ENCODE measurements around the gene MFSD12.
A peak's percentile ranks its signal among the peaks of the same experiment; 100 is the strongest.

The MFSD12 gene

DNA sequence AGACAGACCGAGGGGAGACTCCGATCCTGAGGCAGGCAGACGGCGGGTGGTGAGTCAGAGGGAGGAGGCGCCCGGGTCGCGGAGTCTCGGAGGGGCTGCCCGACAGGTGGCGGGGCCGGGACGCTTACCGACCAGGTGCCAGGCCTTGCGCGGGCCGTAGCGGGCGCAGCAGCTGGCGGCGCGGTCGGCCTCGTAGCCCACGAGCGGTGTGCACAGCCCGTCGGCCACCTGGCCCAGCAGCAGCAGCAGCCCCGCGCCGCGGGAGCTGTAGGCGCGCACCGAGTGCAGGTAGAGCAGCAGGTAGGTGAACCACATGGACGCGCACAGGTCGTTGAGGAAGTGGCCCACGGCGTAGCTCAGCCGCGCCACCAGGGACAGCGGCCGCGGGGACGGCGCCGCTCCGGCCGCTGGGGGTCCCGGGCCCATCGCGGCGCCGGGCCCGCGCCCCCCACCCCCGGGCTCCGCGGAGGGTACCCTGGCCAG lies 367 bp downstream of the MFSD12 start:
- peak; percentile 49 for DNase-seq (ENCODE audit: low read depth, low spot score)

DNA sequence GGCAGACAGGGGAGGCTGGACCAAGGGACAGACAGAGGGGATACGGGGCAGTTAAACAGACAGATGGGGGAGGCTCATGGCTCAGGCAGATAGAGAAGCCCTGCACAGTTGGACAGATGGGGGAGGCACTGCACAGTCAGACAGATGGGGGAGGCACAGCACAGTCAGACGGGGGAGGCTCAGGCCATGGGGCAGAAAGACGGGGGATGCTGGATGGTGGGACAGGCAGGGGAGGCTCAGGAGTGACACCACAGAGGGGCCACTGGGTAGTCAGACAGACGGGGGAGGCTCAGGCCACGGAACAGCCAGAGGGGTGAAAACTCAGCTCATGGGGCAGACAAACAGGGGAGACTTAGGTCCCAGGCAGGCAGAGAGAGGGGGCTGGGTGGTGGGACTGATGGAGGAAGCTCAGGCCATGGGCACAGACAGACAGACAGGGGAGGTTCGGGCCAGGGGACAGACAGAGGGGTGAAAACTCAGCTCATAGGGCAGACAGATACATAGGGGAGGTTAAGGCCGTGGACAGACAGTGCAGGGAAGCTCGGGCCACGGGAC lies 886 bp downstream of the MFSD12 start:
- DNase-seq (ENCODE audit: low read depth, low spot score): no peak

DNA sequence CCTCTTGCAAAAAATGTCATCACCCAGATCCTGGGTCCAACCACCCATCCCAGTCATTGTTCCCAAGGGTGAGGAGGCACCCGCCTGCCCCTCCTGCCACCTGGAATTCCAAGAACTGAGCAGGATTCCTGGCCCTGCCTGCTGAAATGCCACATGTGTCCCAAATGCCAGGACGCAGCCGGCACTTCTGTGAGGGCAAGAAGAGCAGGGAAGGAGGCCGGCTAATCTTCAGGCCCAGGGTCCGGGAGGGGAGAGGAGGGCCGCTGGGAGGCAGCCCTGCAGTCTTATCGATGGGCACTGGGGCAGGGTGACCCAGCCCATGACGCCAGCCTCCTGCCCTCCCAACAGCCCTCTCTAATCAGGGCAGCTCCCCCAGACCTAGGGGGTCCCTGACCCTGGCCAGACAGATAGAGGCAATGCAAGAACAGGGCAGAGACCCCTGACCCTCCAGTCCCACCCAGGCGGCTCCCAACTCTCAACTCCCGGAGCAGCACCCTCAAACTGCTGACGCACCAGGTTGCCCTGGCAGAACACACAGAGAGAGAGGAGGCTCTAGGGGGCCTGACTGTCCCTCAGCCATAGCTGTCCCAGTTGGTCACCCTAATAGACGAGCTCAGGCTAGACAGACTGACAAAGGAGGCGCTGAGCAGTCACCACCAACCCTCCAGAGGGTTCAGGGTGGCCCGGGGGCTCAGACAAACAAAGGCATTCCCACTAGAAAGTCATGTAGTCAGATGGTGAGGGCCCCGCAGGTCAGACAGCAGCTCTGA lies 1.5 kb downstream of the MFSD12 start:
- no peak for DNase-seq (ENCODE audit: low read depth, low spot score)

DNA sequence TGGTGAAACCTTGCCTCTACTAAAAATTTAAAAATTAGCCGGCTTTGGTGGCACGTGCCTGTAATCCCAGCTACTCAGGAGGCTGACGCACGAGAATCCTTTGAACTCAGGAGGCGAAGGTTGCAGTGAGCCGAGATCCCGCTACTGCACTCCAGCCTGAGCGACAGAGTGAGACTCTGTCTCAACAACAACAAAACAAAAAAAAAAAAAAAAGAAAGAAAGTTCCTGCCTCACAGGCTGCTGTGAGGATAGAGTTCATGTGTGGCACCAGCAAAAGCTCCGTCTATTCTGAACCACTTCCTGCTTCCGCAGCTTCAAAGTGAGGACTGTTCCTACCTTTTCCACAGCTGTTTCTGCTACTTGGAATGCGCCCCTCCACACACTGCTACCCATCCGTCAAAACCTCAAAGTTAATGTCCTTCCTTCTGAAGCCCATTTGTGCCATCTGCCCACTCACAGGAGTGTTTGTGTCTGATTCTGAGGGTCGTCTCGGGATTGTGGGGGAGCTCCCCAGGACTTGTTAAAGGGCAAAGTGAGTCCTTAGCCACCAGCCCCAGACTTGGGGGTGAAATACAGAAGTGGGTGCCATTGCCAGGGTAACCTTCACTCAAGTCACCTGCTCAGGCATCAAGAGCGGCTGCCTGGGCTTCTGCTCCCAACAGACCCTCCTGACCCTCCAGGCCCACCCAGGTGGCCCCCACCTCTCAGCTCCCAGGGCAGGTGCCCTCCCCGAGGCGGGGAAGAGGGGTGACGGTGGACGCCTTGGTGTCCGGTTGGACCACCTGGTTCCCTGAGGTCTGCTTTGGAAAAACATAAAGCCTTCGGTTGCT lies 2.9 kb downstream of the MFSD12 start:
- no peak for DNase-seq (ENCODE audit: low read depth, low spot score)

DNA sequence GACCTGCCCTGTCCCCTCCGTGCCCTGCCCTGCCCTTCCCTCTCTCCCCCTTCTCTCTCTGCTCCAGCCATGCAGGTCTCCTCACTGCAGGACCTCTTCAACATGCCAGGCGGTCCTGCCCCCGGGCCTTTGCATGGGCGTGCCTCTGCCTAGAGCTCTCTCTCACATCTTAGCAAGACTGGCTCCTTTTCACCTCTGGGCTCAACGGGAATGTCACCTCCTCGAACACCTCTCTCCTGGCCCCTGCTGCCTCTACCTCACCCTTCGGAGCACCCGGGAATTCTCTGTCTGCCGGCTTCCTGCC lies 5.6 kb downstream of the MFSD12 start:
- DNase-seq (ENCODE audit: low read depth, low spot score): no peak

DNA sequence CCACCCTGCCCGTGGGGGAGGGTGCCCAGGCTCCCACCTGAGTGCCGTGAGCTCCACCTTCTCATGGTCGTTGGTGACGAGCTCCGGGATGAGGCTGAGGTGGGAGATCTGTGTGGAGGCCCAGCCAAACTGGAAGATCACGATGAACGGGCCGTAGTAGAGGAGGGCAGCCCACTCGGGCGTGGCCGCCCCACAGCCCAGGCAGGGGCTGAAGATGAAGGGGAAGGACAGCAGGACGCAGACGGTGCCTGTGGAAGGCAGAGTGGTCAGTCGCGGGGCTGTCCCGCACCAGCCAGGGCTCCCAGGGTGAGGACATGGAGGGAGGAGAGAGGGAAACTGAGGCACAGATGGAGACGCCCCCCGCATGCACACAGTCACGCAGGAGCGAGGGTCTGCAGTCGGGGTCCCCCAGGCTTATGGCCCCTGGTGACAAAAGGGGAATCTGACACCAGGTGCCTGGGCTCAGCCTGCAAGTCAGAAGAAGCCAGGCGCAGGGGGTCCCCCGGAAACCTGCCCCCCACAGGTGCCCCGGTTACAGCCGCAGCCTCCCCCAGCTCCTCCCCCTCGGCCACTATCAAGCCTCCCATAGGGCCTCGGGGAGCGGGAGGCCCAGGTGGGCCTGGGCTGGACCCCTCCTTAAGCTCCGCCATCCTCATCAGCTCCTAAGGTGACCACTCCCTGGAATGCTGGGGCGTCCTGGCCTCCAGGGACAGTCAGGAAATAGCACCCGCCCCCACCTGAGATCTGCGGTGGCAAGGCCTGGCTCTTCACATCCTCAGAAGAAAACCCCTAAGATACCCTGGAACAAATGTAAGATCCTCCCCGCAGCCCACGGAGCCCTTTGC lies 6.2 kb downstream of the MFSD12 start:
- no peak for DNase-seq (ENCODE audit: low read depth, low spot score)

DNA sequence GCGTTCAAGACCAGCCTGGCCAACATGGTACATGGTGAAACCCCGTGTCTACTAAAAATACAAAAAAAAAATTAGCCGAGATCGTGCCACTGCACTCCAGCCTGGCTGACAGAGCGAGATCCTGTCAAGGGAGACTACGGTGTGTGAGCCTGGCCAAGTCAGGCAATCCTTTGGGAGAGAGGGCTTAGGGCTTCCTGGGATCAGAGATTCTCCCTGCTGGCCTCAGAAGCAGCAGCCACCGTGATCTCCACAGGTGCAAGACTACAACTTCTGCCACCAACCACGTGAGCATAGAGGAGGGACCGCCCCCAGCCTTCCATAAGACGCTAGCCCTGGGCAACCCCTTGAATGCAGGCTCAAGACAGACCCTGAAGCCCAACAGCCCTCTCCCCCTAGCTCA lies 7.6 kb downstream of the MFSD12 start:
- DNase-seq (ENCODE audit: low read depth, low spot score): no peak

DNA sequence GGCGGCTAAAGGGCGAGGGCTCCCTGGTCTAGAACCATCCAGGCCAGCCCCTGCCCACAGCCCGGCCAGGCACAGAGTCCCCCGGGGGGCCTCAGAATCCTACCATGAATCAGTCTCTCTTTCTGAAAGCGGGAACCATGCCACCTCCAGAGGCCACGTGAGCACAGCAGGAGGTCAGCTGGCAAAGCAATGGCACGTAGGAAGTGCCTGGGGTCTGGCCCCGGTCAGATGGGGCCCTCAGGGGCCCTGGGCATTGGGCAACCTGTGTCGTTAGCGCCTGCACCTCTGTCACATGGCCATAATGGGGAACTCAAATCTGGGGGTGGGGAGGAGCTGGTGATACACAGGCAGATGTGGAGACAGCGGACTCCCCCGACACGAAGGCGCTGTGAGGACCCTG lies 8.8 kb downstream of the MFSD12 start:
- DNase-seq (ENCODE audit: low read depth, low spot score): no peak

DNA sequence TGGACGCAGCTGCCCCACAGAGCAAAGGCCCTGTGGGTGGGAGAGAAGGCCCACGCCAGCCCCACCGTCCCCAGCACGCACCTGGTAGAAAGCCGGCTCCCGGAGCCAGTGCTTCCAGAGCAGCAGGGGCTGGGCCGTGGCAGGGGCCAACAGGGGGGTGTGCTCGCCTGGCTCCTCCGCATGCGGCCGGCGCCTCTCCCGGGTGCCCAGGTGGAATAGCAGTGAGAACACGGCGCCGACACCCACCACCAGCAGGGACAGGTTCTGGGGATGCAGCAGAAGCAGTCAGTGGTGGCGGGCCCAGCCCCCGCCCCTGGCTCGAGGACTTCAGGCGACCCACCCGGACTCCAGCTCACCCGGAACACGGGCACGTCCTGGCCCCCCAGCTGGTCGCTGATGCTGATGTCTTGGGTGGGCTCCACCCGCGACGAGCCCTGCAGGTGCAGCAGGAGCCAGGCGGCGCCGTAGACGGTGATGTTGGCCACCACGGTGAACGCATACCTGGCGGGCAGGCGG lies 9.6 kb downstream of the MFSD12 start:
- no peak for DNase-seq (ENCODE audit: low read depth, low spot score)

DNA sequence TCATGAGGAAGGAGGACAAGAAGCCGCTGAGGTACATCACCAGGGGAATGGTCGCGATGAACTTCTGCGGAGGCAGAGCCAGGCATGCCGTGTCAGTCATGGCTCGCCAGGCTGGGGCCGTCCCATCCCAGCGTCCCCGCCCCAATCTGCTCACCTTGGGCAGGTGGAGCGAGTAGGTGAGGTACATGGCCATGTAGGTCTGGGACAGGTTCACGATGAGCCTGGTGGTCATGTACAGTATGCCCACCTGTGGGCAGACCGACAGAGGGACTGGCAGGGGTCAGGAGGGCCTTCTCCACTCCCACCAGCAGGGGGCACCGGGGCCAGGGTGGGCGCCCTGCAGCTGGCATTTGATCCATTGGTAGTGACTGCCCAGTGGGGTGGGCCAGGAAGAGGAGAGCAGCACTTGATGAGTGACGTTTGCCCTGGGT lies 10.1 kb downstream of the MFSD12 start:
- no peak for DNase-seq (ENCODE audit: low read depth, low spot score)

DNA sequence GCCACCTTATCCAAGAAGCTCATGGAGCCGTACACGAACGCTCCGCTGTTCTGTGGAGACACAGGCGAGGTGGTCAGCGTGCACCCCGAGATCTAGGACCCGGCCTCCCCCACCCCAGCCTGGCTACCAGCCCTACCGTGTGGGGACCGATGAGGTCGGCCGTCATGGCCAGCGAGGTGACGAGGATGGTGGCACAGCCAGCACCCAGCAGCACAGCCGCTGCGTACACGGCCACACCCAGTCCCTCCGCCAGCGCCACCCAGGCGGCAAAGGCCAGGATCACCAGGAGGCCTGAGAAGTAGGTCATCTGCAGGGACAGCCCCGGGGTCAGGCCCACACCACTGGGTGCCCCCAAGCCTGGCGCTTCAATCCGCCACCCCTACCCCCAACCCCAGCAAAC lies 11.3 kb downstream of the MFSD12 start:
- no peak for DNase-seq (ENCODE audit: low read depth, low spot score)

DNA sequence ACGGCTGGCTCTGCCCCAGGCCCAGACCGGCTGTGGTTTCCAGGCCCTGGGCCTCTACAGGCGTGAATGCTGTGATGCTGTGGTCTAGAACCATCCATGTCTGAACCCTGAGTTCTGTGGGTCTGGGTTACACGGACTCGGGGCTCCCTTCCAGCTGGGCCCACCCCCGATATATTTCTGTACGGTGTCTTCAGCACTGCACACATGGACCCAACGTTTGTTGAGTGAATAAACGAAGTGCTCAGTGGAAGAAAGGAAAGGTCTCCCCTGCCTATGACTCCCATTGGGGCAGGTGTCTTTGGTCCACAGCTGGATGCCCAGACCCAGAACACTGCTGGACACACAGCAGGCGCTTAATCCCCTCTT lies 11.7 kb downstream of the MFSD12 start:
- DNase-seq (ENCODE audit: low read depth, low spot score): no peak

DNA sequence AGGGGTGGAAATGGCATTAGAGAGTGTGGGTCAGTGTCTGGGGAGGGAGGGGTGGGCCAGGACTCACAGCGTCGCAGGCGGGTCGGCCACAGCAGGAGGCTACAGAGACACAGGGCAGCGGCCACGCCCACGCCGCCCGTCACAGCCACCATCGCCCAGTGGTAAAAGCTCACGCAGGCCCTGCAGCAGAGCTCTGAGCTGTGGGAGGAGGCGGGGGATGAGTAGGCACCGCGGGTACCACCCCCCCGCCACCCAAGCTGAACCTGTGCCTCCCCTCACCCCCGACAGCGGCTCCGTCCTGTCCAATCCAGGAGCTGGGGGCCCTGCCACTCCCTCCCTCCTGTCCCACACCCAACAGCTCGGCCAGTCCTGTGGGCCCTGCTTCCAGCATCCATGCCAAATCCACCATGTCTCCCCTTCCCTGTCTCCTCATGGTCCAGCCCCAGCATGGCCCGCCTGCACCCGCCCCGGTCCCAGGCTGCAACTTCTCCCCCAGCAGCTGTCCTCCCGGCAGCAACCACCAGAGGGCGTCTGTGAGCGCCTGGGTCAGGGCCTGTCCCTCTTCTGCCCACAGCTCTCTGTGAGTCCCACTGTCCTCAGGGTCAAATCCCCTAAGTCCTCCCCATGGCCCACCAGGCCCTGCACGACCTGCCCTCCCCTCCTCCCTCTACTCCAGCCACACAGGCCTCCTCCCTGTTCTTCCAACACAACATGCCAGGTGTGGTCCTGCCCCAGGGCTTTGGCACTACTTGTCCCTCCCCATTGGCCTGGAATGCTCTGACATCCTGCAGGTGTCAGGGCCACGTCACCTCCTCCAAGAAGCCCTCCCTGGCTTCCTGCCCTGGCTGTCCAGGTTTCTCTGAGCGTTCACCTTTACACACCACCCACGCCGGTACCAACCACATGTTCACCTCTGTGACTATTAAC lies 12.4 kb downstream of the MFSD12 start:
- DNase-seq (ENCODE audit: low read depth, low spot score): peak; percentile 89

DNA sequence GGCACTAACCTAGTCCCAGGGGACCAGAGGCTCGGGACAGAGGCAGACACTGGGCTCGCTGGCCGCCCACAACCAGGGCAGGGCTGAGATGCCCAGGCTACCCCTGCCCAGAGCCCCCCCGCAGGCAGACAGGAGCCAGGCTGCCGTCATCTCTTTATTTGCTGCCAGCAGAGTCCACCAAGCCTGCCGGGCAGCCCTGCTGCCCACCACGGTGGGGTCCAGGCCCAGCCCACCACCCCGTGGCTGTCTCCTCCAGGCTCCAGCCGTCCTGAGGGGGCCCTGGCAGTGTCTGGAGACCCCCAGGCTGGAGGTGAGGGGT lies 13.4 kb downstream of the MFSD12 start:
- no peak for DNase-seq (ENCODE audit: low read depth, low spot score)

DNA sequence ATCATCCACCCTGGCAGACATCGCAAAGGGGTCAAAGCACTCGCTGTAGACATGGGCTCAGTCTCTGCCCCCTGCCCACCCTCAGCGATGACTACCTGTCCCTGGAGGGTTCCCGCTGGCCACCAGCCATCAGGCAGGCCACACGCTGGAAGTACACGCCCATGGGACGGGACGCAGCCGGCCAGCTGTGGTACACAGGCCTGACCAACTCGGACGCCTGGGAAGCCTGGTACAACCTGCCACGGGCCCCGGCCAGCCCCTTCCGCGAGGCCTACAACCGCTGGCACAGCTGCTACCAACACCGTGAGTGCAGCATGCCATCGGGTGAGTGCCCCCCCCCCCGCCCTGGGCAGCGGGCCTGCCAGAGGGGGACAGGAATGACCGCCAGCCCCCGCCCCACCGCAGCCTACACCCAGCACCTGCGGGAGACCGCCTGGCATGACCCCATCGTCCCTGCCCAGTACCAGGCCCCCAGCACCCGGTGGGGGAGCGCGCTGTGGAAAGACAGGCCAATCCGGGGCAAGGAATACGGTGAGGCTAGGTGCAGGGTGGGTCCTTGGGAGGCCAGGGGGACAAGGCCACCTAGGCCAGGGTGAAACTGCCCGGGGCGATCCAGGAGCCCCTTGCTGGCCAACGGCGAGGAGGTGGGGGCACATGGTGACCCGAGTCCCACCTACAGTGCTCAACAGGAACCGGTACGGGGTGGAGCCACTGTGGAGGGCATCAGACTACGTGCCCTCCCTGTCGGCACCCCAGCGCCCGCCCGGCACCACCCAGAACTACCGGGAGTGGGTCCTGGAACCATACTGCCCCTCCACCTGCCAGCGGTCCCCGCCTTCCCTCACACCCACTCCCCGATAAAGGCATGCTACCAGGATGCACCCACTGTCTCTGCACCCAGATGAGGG lies 14.0 kb downstream of the MFSD12 start:
- DNase-seq (ENCODE audit: low read depth, low spot score): no peak

DNA sequence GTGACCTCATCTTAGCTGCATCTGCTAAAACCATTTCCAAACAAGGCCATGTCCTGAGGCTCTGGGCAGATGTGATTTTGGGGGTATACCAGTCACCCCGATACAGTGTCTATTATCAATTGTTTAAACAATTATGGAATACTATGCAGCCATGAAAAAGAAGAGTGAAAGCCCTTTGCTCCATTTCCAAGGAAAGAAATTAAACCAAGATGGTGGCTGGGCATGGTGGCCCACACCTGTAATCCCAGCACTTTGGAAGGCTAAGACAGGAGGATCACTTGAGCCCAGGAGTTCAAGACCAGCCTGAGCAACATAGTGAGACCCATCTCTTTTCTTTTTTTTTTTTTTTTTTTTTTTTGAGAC lies 17.6 kb downstream of the MFSD12 start:
- DNase-seq (ENCODE audit: low read depth, low spot score): no peak

DNA sequence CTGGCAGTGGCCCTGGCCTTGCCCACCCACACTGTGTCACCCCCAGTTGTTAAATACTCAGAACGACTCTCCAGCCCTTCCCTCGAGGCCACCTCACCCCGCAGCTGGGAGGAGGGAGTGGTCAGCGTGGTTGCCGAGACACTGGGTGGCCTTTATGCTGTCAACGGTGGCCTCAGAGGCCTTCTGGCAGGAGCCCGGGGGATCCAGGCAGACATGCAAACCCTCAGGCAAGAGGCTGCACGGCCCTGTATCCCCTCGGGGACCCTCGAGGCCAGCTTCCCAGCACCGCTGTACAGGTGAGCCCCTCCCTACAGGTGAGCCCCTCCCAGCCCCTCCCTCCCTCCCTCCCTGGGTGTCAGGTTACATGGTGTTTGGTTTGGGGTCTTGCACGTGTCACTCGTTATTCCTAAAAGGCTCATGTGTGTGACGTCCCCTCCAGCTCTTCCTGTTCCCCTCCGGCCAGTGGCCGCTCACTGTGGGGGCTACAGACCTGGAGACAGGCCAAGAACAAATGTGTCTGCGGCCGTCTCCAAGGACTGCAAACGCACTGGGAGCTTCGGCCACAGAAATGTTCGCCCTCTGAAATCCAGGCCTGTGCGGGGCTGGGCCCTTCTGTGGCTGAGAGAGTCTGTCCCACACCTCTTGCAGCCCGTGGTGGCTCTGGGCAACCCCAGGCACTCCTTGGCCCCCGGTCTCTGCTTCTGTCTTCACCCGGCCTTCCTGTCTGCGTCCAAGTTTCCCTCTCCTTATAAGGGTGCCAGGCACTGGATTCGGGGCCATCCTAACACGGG lies 18.2 kb downstream of the MFSD12 start, which contains the start of gene TEKTIP1:
Gene TEKTIP1, plus strand, starts transcription at position 210 of the 791 bp plus-strand sequence. Its CDS starts 4 bp downstream, at position 214.
- DNase-seq (ENCODE audit: low read depth, low spot score): peak; percentile 59

DNA sequence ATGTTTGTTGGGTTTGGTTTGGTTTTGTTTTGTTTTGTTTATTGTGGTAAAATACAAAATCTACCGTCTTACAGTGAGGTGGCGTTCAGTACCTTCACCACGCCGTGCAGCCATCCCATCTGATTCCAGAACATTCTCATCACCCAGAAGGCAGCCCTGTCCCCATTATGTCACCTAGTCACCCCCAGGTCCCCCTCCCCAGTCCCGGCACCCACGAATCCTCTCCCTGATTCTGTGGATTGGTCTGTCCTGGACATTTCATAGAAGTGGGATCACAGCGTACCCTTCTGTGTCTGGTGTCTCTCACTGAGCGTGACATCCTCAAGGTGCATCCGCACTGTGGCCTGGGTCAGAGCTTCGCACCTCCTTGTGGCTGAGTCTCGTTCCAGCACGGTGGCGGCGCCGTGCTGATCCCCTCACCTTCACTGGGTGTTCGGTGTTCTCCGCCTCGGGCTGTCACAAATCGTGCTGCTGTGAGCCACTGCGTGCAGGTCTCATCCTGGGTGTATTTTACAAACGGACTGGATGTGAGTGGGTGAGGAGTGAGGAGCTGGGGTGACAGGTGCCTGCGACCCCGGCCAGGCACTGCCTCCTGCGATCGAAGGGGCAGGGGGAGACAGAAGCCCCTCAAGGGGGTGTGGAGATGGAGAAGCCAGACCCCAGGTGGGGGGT lies 19.0 kb downstream of the MFSD12 start:
- peak; percentile 50 for DNase-seq (ENCODE audit: low read depth, low spot score)
